GM21423 (cell line): Measurements from ENCODE around the gene KIF11.
"Not testable (repeated sequence)": the region's sequence is repeated elsewhere in the genome, so short reads cannot be mapped to it uniquely, and the experiment has no call there.

Experiments used
- ATAC-seq: cut with Tn5 transposase; IDR thresholded peaks from one replicate; pipeline ENCODE4 v1.9.1; 2021; ENCODE audit warnings: mild to moderate bottlenecking, moderate library complexity; ENCODE audit not compliant: unreplicated experiment

KIF11 gene

DNA sequence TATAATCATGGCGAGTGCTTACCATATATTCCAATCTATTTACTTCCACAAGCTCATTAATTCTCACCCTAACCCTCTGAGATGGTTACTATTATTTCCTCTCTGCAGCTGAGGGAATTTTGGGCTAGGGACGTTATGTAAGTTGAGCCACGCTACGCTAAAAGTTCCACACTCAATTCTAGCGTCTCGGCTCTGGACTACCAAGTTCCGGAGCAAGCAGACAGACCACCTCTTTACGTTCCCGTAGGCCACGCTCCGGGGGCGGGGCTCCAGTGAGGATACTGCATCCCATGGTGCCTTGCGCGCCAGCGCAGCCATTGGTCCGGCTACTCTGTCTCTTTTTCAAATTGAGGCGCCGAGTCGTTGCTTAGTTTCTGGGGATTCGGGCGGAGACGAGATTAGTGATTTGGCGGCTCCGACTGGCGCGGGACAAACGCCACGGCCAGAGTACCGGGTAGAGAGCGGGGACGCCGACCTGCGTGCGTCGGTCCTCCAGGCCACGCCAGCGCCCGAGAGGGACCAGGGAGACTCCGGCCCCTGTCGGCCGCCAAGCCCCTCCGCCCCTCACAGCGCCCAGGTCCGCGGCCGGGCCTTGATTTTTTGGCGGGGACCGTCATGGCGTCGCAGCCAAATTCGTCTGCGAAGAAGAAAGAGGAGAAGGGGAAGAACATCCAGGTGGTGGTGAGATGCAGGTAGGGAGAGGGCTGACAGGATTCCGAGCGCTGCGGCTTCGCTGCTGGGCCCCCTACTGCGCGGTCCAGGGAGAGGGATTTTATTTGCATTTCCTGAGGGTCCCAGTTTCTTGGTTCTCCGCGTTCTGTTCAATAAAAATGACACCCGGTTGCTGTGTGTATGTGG lies at the start of gene KIF11:
Gene KIF11, plus strand, starts transcription at position 370 of the 858 bp plus-strand sequence. Its CDS starts 246 bp downstream, at position 616.
- ATAC-seq = peak; percentile 79

DNA sequence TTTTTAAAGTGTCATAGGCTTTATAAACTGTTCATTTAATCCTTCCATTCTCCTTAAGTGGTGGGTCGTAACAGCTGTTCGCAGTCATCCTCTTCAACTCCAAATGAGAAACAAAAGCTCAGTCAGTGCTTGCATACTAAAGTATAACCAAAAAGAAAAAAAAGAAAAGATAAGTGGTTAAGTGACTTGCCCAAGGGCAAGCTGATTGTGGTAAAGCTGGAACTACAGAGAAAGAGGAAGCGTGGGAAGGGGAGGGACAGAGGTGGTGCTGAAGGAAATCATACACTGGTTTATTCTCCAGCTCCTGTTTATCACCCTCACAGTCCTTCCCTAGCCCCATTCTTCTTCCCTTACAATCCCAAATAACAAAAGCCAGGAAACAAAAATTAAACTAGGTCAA lies 48.6 kb upstream of the KIF11 start:
- ATAC-seq = no peak

DNA sequence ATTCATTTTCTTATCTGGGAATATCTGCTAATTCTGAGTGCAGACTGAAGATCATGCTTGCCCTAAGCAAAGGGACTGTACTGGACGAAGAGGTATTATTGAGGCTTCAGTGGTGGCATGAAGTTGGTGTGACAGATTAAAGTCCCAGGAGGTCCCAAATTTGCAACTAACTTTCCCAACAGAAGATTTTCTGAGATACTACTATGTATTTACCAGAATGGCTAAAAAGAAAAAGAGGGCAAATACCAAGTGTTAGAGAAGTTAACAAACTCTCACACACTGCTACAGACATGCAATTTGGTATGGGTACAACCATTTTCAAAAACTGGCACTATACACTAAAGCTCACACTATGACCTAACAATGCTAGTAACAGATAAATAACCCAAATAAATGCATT lies 47.4 kb upstream of the KIF11 start:
- ATAC-seq = no peak

DNA sequence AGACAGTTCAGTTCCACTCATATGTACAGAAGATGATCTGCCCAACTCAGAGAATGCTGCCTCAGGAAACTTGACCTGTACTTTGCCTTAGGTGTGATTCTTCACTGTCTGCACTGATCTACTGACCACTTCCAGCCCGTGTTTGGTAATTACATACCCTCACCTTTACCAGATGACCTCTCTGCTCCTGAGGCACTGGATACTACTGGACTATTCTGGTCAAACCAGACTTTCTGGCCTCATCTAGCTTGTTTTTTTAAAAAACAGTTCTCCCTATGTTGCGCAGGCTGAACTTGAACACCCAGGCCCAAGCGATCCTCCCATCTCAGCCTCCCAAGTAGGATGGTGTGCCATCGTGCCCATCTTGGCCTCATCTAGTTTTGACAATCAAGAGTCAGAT lies 45.3 kb upstream of the KIF11 start:
- ATAC-seq = no peak

DNA sequence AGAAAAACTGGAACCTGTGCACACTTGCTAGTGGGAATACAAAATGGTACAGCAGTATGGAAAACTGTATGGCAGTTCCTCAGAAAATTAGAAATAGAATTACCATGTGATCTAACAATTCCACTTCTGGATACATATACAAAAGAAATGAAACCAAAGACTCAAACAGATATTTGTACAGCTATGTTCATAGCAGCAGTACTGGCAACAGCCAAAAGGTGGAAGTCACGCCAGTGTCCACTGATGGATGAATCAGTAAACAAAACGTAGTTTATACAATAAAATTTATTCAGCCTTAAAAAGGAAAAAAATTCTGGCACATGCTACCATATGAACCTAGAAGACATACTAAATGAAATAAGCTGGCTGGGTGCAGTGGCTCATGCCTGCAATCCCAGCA lies 42.0 kb upstream of the KIF11 start:
- ATAC-seq = no peak

DNA sequence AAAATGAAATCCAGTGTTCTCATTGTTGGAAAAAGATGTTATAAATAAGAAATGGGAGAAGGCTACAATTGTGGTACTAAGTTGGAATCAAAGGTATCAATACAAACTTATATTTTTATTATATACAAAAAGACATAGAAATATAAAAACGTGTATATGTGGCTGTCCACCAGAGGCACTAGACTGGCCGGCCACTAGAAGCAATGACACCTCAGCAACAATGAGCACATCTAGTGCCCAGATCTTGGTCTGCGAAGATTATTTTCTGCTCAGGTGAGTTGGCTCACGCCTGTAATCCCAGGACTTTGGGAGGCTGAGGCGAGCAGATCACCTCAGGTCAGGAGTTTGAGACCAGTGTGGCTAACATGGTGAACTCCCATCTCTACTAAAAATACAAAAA lies 40.6 kb upstream of the KIF11 start:
- no peak for ATAC-seq

DNA sequence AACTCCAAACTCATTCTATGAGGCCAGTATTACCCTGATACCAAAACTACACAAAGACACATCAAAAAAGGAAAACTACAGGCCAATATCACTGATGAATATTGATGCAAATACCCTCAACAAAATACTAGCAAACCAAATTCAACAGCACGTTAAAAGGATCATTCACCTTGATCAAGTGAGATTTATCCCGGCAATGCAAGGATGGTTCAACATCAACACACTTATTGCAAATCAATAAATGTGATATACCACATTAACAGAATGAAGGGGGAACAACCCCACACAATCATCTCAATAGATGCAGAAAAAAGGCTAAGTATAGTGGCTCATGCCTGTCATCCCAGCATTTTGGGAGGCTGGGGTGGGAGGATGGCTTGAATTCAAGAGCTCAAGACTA lies 39.0 kb upstream of the KIF11 start:
- ATAC-seq = no peak

DNA sequence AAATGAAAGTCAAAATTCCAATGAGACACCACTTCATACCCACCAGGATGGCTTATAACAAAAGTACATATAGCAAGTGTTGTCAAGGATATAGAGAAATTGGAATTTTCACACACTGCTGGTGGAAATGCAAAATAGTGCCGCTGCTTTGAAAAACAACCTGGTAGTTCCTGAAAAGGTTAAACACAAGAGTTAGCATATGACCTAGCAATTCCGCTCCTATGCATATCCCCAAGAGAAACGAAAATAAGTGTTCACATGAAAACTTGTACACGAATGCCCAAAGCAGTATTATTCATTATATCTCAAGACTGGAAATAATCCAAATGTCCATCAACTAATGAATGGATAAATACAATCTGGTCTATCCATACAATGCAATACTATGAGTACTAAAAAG lies 33.9 kb upstream of the KIF11 start:
- no peak for ATAC-seq

DNA sequence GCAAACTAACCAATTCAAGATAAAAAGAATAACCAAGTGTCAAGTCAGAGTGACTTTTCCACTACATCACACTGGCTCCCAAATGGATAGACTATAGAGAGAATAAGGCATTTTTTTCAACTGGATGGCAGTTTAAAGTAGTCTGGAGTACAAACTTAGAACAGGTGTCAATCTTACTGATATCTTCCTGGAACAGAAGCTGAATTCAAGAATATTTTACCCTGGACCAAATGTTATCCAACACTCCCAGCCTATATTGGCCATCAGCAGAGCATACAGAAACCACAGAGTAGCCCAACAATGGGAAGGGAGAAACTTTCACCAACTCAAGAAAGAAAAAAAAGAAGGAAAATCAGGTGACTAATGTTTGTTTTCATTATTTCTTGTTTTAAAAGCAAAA lies 30.5 kb upstream of the KIF11 start:
- no peak for ATAC-seq

DNA sequence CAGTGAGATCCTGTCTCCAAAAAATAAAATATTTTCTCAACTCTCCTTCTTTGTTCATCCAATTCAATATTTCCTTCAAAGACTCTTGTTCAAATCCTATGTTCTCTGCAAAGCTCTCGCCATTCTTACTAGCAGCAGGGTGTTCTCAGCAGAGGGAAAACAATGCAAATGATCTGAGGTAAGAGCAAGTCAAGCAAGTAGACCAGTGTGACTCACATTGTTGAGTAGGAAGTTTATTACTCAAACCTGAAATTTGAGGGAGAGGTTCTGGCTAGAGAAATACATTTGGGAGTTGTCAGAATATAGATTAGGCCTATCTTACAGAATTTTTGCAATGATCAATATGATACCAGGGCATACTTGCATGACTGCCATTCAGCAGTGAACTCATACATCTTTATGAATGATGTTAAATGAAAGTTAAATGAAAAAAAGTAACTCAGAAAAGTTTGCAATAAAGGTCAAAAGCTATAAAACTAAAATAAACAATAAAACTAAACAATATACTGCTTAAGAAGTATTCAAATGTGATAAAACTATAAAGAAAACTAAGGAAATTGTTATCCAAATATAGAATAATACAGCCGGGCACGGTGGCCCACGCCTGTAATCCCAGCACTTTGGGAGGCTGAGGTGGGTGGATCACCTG lies 24.9 kb upstream of the KIF11 start:
- peak; percentile 66 for ATAC-seq

DNA sequence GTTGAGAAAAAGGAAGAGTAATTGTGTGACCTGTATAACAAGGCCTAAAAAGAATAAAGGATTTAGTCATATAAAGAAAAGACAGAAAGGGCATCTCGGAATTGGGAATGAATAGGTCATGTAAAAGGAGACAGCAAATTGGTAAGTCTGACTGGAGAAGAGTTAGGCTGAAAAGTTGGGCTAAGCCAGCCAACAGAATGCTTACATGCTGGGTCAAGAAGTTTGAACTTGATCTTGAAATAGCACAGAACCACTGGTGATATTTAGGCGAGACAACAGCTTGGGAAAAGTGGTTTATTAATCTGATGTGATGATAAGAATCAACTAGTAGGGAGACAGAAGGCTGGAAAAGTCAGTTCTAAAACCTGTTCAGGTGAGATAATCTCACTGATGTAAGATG lies 23.9 kb upstream of the KIF11 start:
- no peak for ATAC-seq

DNA sequence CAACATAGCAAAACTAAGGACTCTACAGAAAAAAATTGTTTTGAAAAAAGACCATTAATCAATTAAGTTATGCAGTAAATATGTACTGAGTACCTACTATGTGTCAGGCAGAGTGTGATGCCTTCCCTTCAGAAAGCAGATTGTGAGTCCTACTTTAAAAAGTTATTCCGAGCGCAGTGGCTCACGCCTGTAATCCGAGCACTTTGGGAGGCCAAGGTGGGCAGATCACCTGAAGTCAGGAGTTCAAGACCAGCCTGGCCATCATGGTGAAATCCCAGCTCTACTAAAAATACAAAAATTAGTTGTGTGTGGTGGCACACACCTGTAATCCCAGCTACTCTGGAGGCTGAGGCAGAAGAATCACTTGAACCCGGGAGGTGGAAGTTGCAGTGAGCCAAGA lies 23.3 kb upstream of the KIF11 start:
- ATAC-seq = not testable (repeated sequence)

DNA sequence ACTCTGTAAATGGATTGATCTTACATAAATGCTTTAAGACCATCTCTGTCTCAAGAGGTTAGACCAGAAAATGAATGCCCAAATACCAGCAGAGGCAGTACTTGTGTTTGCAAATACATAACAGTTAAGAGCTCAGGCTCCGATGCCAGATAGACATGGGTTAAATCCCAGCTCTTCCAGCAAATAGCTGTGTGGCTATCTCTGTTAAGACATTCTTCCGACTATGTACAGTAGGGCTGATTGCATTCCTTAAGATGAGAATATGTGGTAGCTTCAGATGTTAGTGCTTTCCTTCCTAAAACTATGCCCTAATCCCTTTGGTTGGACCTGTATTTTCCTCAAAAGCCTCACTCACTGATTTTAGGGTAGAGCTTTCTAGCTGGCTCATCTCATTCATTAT lies 21.3 kb upstream of the KIF11 start:
- ATAC-seq = no peak

DNA sequence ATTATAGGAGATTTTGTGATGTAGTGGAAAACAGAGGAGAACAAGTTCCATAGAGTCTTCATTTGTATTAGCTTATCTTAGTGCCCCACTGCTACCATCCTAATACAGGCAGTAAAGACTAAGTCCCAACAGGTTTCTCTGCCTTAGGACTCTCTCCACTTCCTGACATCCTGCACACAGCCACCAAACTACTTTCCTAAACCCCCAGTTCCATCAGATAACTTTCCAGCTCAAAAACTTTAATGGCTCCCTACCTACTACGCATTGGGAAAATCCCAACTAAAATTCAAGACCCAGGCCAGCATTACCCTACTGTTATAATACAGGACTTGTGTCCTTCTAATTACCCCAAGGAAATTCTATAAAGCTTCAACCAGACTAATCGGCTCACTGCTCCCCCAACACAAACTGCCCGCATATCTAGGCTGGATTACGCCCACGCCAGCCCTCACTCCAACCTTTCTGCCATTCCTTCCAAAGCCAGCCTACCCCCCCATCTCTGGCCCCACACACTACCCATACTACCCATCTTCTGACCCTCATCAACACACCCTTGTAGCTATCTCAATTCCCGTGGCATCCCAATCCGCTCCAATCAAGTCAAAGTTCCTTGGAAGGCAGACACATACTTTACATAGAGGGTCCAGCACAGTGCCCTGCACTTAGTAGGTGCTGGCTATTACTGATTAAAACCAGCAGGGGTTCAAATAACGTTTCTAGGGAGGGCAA lies 20.4 kb upstream of the KIF11 start:
- no peak for ATAC-seq

DNA sequence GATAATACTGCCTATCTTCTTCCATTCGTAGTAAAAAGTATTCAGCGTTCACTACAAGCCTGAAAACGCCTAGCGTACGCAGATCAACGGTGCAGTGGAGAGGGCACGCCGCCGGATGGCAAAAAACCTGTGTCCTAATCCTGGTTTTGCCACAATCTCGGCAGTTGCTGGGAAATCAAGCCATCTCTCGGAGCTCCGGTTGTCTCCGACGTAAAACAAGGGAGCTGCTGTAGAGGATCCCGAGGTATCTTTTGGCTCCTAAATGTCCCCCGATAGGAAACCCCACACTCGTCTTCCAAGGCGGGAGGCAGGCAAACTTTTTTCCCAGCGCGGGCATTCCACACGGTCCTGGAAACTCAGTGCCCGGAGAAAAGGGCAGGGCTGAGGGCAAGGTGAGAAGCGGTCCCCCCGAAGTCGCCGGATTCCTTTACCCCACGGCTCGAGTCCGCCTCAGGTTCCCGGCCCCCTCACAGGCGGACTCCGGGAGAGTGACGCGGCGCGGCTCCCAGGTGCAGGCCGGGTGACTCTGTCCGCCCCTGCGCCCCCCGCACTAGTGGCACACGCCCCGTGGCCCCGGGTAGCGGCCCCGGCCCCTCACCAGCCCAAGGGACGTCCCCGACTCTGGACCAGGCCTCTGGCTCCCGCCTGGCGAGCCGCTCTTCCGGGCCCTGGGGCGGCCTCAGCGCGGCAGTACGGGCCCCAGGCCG lies 19.7 kb upstream of the KIF11 start:
- no peak for ATAC-seq

DNA sequence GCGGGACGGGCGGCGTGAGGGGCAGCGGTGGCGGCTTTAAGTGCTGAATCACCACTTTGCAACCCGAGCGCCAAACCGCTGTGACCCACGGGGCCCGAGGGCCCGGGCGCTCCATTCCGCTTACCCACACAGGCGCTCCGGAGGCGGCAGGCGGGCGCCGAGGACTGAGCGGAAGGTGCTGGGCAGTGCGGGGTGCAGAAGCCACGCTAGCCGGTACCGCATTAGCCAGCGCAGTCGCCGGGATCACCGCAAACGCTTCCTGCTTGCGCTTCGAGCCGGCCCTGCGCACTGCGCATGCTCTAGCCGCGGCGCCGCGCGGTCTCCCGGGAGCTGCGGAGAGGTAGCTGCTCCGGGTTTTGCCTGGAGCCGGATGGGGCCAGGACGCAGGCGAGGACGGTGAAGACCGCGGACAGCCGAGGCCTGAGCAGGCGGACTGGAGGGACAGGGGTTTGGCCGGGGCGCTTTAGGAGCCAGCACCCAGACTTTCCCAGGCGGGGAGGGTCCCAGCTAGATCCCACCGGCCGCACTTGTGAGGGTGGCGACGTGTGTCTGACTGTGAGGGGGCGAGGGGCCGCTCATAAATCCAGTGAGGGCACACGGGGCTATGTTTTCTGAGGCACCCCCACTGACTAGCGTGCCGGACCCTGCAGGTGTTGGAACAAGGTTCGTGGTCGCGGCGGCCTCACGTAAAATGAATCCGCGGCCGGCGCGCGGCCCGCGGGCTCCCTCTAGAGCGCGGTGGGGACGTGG lies 19.0 kb upstream of the KIF11 start, which contains the start of gene IDE:
Gene IDE, minus strand, starts transcription at position 296 of the 750 bp plus-strand sequence. Its CDS starts 74 bp downstream, at position 222.
- peak; percentile 68 for ATAC-seq

DNA sequence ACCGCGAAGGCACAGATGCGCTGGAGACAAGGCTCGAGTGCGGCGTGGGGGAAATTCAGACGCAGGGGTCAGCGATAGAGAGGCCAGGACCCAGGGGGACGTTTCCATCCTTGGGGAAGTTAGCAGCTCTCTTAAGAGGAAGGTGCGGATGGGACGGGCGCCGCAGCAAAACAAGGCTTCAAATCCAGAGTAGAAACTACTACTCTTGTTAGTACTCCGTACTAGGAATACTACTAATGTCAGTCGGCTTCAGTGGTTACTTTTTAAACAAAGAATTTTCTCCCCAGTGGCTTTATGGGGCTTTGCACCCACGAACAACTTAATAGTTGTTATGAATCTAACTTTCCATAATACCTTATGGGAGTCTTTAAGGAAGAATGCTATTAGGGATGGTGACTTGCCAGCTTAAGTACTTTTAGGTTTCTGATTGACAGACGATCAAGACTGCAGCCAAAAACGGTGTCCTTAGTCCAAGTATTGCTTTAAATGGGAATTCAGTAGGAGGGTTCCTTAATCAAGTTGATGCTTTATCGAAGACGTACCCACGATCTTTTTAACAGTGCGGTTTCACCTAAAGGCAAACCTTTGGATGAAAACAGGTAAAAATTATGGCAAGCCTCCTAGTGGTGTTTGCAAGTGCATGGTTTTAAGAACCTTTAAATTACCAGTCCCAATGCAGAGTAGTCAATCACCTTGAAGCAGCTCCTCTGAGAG lies 18.2 kb upstream of the KIF11 start:
- no peak for ATAC-seq

DNA sequence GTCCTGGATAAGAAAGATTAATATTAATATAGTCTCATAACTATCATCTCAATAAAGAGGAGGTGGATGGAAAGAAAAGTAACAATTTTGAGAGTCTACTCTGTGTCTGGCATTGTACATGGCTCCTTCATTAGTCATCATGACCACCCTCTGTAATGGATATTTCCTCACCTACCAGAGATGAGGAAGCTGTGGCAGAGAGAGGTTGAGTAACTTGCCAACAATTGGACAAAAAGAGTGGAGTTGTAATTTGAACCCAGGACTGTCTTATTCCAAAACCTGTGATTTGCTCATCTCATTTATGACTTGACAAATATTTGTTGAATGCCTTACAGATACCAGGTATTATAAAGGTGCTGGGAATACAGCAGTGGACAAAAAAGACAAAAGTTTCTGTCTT lies 17.0 kb upstream of the KIF11 start:
- no peak for ATAC-seq

DNA sequence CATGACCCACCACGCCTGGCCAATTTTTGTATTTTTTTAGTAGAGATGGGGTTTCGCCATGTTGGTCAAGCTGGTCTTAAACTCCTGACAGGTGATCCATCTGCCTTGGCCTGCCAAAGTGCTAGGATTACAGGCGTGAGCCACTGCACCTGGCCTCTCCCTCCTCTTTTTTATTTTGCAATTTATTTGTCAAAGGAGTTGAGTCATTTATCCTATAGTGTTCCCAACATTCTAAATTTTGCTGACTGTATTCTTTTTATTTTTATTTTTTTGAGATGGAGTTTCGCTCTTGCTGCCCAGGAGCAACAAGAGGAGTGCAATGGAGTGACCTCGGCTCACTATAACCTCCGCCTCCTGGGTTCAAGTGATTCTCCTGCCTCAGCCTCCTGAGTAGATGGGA lies 10.6 kb upstream of the KIF11 start:
- not testable (repeated sequence) for ATAC-seq
